ENCODE results near the gene LINGO3.

LINGO3 gene

DNA sequence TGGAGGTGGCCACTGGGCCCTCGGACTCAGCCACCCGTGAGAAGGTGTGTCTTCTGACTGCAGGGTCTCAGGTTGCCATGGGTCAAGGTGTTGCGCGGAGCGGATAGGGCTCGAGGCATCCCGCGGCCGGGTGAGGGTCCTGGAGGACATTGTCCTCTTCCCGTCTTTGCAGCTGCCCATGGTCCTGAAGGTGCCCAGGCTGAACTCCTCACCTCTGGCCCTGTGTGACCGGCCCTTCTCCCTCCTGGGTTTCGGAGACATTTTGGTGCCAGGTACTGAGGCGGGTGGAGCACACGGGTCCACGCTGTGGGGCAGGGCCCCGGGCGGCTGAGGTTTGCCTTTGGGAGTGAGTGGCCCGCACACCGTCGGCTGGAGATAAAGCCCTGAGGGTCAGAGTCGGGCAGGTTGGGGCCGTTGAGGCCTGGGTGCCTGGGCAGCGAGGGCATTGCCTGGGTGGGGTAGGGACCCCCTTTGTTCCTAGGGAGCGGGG, 36.5 kb upstream of the LINGO3 start:
- DNase-seq (ENCODE audit: low spot score in 2 of 2): no peak
- H3K36me3 ChIP-seq (replicated peaks): peaks cover 17% of the 10 kb centered on the region
- no peak overlapping the region for H3K4me3 ChIP-seq
- no peaks in the 10 kb centered on the region for H3K9me3 ChIP-seq
- H3K4me1 ChIP-seq: no peaks in the 10 kb centered on the region
- in situ Hi-C loops (cut with MboI; ENCODE audit: low sequenced_read_pairs): no loop called here
- no peaks in the 10 kb centered on the region for H3K27me3 ChIP-seq (ENCODE audit: low read depth)

DNA sequence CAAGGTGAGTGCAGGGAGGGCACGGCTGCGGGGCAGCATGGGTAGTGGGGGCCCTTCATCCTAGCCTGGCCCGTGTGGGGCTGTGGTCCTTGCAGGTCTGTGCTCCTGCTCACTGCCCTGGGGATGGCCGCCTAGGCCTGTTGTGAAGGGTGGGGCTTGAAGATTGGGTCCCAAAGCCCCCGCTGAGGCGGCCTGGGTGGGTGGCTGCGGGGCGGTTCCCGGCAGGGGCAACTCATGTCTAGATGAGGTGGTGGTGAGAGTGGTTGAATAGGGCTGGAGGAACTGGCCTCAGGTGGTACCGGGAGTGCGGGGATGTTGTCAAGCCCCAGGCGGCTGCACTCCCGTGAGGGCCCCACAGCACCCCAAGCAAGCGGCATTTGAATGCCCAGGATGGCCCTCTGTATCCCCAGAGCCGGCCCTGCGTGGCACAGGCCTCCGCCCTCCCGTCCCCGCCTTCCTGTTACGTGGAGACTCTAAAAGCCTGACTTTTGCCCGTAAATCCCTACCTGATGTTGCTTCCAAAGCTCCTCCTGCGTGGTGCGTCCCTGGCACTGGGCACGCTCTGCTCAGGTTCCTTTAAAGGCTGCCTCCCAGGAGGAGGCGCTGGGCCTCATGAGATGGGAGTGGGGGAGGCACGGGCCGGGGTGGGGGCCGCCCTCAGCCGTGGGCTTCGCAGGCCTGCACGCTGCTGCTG, 35.5 kb upstream of the LINGO3 start:
- H3K4me3 ChIP-seq: no peak overlapping the region
- H3K4me1 ChIP-seq: no peaks in the 10 kb centered on the region
- in situ Hi-C loops (cut with MboI; ENCODE audit: low sequenced_read_pairs): no loop called here
- H3K9me3 ChIP-seq: no peaks in the 10 kb centered on the region
- H3K27me3 ChIP-seq (ENCODE audit: low read depth): no peaks in the 10 kb centered on the region
- peaks cover 17% of the 10 kb centered on the region for H3K36me3 ChIP-seq (replicated peaks)
- no peak for DNase-seq (ENCODE audit: low spot score in 2 of 2)

DNA sequence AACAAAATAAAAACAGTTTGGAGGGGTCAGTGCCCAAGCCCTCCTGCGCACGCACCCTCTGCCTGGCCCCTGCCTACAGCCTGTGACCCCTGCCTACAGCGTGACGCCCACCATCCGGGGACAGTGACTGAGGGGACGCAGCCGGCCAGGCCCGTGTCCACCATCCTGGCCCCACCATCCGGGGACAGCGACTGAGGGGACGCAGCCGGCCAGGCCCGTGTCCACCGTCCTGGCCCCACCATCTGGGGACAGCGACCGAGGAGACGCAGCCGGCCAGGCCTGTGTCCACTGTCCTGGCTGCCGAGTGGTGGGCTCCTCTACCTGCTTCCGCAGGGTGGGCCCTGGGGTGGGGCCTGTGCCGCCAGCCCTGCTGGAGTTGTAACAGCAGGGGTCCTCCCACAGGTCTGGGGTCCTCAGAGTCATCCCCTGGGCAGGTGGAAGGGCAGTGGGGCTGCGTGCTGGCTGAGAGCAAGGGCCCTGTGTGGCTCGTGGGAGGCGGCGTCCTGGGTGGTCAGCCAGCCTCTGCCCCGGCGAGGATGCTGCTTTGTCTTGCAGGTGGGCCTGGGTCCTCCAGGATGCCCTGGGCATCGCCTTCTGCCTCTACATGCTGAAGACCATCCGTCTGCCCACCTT, 34.8 kb upstream of the LINGO3 start:
- DNase-seq (ENCODE audit: low spot score in 2 of 2): no peak
- peaks cover 17% of the 10 kb centered on the region for H3K36me3 ChIP-seq (replicated peaks)
- H3K4me3 ChIP-seq: no peak overlapping the region
- H3K27me3 ChIP-seq (ENCODE audit: low read depth): no peaks in the 10 kb centered on the region
- no peaks in the 10 kb centered on the region for H3K4me1 ChIP-seq
- in situ Hi-C loops (cut with MboI; ENCODE audit: low sequenced_read_pairs): no loop called here
- no peaks in the 10 kb centered on the region for H3K9me3 ChIP-seq

DNA sequence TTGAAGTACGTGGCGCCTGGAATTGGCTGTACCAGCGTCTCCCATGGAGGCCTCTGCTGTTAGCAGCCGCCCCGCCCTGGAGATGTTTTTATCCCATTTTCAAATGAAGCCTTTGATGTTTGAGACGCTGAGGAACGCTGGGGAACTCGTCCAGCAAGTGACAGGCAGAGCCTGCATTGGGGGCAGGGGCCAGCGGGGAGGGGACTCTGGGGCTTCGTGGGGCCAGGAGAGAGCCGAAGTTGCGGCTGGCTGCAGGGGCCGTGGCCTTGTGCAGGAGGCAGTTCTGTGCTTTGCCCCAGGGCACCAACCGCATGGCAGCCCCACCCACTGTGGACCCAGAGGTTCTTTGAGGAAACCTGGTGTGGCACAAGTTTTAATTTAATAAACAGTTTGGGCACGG, 34.0 kb upstream of the LINGO3 start:
- DNase-seq (ENCODE audit: low spot score in 2 of 2): no peak
- no peaks in the 10 kb centered on the region for H3K4me1 ChIP-seq
- H3K27me3 ChIP-seq (ENCODE audit: low read depth): no peaks in the 10 kb centered on the region
- no peak overlapping the region for H3K4me3 ChIP-seq
- H3K9me3 ChIP-seq: no peaks in the 10 kb centered on the region
- peaks cover 17% of the 10 kb centered on the region for H3K36me3 ChIP-seq (replicated peaks)
- in situ Hi-C loops (cut with MboI; ENCODE audit: low sequenced_read_pairs): no loop called here

DNA sequence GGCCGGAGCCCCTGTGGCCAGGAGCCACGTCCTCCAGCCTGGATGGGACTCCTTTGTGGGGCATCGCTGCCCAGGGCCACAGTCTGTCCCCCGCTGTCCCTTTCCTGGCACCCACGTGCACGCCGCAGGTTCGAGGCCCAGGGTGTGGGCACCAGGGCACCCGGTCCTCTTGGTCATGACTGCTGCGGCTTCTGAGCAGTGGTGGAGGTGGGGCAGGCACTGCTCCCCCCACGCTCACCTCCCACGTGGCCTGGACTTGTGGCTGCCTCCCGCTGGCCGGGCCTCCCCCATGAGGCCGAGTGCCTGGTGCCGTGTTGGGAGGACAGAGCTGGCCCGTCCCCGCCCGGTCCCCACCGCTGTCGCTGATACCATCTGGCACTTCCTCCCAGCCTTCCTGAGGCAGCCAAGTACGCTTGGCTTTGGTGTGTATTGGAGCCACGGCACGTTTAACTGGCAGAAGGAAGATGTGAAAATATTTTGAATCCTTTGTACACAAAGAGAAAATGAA, 33.3 kb upstream of the LINGO3 start:
- DNase-seq (ENCODE audit: low spot score in 2 of 2): no peak
- Histone ChIP-seq H3K4me3 (no peak overlapping the region), H3K4me1 (no peaks in the 10 kb centered on the region), H3K27me3 (ENCODE audit: low read depth) (no peaks in the 10 kb centered on the region), H3K36me3 (replicated peaks) (peaks cover 16% of the 10 kb centered on the region), H3K9me3 (no peaks in the 10 kb centered on the region)
- in situ Hi-C loops (cut with MboI; ENCODE audit: low sequenced_read_pairs): no loop called here

DNA sequence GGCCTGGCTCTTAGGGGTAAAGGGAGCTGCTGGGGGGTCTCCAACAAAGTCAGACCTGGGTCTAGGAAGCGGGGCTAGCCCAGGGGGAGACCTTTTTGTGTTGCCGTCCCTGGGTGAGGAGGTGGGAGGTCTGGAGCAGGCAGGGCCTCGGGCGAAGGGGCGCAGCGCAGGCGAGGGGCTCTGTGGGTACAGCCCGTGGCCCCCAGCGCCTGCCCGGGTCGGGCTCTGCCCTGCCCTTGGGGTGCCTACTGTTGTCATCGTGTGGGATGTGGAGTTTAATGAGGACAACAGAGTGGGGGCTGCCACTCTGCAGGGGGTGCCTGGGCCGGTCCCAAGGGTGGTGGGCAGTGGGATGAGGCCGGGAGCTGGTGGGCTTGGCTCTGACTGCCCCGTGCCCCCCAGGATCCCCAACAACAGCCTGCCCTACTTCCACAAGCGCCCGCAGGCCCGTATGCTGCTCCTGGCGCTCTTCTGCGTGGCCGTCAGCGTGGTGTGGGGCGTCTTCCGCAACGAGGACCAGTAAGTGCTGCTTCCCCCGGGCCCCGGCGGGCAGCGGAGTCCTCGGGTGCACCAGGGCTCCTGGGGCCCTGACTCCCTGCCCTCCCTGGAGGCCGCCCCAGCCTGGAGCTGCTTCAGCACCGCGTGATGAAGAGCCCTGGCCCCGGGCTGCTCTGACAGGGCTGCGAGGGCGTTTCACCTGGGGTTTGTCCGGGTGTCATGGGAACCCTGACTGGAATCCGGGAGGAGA, 32.7 kb upstream of the LINGO3 start:
- Histone ChIP-seq H3K27me3 (ENCODE audit: low read depth) (no peaks in the 10 kb centered on the region), H3K4me1 (no peaks in the 10 kb centered on the region), H3K9me3 (no peaks in the 10 kb centered on the region), H3K4me3 (no peak overlapping the region), H3K36me3 (replicated peaks) (peaks cover 14% of the 10 kb centered on the region)
- DNase-seq (ENCODE audit: low spot score in 2 of 2): no peak
- in situ Hi-C loops (cut with MboI; ENCODE audit: low sequenced_read_pairs): no loop called here

DNA sequence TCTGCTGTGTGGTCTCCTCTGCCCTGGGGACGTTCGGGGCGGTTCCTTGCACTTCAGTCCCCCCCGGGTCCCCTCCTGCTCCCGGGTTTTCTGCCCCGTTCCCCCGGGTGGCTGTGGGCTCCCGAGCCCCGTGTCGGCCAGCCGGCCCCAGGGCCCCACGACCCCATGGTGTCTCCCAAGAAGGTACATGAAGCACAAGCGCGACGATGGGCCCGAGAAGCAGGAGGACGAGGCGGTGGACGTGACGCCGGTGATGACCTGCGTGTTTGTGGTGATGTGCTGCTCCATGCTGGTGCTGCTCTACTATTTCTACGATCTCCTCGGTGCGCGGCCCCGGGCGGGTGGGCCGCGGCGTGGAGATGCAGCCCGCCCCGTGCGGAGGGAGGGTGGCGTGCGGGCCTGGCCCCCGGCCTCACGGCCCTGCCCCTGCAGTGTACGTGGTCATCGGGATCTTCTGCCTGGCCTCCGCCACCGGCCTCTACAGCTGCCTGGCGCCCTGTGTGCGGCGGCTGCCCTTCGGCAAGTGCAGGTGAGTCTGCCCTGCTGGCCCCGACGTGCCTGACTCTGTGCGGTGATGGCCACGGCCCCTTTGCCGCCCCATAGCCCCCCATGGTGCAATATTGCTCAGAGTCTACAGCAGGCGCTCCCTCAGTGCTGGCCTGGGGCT, 31.8 kb upstream of the LINGO3 start:
- no peaks in the 10 kb centered on the region for H3K4me1 ChIP-seq
- no peaks in the 10 kb centered on the region for H3K27me3 ChIP-seq (ENCODE audit: low read depth)
- H3K9me3 ChIP-seq: no peaks in the 10 kb centered on the region
- peaks cover 14% of the 10 kb centered on the region for H3K36me3 ChIP-seq (replicated peaks)
- no peak overlapping the region for H3K4me3 ChIP-seq
- no peak for DNase-seq (ENCODE audit: low spot score in 2 of 2)
- in situ Hi-C loops (cut with MboI; ENCODE audit: low sequenced_read_pairs): no loop called here

DNA sequence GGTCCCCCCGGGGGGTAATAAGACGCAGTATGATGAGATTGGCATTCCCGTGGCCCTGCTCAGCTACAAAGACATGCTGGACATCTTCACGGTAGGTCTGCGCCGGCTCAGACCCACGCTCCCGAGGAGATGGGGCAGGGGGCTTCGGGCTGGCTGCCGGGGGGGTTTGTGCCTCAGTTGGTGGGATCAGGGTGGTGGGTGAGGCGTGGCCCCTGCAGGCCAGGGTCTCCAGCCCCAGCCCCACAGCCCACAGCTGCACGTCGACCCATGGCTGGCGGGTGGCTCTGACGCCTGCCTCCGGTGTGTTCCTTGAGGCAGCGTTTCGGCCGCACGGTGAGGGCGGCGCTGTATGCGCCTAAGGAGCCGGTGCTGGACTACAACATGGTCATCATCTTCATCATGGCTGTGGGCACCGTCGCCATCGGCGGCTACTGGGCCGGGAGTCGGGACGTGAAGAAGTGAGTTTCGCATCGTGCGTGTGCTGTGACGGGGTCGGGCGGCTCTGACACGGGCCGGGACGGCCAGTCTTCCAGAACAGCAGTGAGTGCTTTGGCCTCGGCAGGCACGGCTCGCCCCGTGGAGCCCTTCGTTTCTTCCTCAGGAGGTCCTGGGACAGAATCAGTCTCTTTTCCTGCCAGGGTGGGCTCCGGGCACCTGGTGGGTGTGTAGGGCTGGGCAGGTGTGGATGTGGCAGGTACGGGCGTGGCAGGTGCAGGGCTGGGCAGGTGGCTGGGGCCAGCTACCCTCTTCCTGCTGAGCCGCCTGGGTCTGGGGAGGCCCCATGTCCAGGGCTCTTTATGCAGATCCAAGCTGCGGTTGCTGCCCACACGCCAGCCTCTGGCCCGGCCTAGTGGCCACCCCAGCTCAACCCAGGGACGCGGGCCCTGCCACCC, 31.0 kb upstream of the LINGO3 start:
- DNase-seq (ENCODE audit: low spot score in 2 of 2): no peak
- peaks cover 12% of the 10 kb centered on the region for H3K36me3 ChIP-seq (replicated peaks)
- H3K27me3 ChIP-seq (ENCODE audit: low read depth): no peaks in the 10 kb centered on the region
- H3K9me3 ChIP-seq: no peaks in the 10 kb centered on the region
- in situ Hi-C loops (cut with MboI; ENCODE audit: low sequenced_read_pairs): no loop called here
- no peaks in the 10 kb centered on the region for H3K4me1 ChIP-seq
- H3K4me3 ChIP-seq: no peak overlapping the region

DNA sequence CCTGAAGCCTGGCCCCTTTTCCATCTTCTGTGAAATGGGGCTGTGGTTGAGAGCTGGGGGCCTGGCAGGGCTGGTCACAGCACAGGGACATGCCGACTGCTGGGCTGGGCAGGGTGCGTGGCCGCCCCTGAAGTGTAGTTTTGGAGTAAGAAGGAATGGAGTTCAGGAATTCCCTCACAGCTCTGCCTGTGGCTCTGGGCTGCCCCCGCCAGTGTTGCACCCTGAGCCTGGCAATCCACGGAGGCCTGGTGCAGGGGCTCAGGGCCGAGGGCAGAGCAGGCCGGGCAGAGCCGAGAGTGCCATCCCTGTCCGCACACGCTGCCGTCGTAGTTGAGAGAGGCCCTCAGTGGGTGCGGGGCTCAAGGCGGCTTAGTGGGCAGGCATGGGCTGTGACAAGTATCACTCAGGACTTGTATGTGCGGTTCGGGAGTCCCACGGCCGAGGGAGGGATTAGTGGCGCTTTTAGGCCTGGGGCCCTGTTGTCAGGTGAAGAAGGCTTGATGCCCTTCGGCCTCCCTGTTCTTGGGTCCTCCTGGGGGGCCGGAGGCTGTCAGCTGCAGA, 30.2 kb upstream of the LINGO3 start:
- Histone ChIP-seq H3K4me1 (no peaks in the 10 kb centered on the region), H3K9me3 (no peaks in the 10 kb centered on the region), H3K4me3 (no peak overlapping the region), H3K27me3 (ENCODE audit: low read depth) (no peaks in the 10 kb centered on the region), H3K36me3 (replicated peaks) (peaks cover 12% of the 10 kb centered on the region)
- DNase-seq (ENCODE audit: low spot score in 2 of 2): no peak
- in situ Hi-C loops (cut with MboI; ENCODE audit: low sequenced_read_pairs): no loop called here

DNA sequence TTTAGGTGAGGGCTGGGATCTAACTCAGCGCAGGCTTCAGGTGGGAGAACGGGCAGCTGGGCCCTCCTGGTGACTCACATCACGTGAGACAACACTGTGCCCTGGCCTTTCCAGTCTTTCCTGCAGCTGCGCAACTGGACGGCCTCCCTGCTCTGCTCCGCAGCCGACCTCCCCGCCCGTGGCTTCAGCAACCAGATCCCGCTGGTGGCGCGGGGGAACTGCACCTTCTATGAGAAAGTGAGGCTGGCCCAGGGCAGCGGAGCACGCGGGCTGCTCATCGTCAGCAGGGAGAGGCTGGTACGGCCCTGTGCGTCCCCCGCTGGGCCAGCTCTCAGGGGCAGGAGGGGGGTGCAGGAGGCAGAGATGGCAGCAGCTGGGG, 29.4 kb upstream of the LINGO3 start:
- H3K4me3 ChIP-seq: no peak overlapping the region
- in situ Hi-C loops (cut with MboI; ENCODE audit: low sequenced_read_pairs): no loop called here
- peak in 1 of 2 experiments; percentile 55 for DNase-seq (ENCODE audit: low spot score in 2 of 2)
- peaks cover 12% of the 10 kb centered on the region for H3K36me3 ChIP-seq (replicated peaks)
- H3K4me1 ChIP-seq: no peaks in the 10 kb centered on the region
- no peaks in the 10 kb centered on the region for H3K9me3 ChIP-seq
- no peaks in the 10 kb centered on the region for H3K27me3 ChIP-seq (ENCODE audit: low read depth)

DNA sequence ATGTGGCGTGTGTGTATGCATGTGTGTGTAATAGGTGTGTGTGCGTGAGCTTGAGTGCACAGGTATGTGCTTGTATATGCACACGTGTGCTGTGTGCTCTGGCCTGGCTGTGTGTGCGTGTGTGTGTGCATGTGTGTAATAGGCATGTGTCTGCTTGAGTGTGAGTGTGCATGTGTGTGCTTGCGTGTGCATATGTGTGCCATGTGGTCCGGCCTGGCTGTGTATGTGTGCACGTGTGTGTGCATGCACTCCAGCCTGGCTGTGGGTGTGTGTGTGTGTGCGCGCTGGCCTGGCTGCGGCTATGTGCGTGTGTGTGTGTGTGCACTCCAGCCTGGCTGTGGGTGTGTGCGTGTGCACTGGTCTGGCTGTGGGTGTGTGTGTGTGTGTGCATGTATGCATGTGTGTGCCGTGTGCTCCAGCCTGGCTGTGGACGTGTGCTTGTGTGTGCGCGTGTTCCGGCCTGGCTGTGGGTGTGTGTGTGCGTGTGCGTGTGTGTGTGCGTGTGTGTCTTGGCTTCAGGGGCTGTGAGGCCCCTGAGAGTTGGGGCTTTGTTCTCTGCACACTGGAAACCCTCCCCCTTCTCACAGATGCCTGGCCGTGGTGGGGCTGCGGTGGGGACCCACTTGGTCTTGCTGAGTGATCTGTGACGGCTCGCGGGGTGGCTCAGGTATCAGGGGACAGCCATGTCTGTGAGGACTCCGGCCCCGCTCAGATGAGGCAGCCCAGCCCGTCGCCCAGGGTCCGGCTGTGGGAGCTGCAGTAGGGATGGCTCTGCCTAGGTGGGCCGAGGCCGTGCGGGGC, 28.8 kb upstream of the LINGO3 start:
- in situ Hi-C loops (cut with MboI; ENCODE audit: low sequenced_read_pairs): no loop called here
- H3K4me1 ChIP-seq: no peaks in the 10 kb centered on the region

DNA sequence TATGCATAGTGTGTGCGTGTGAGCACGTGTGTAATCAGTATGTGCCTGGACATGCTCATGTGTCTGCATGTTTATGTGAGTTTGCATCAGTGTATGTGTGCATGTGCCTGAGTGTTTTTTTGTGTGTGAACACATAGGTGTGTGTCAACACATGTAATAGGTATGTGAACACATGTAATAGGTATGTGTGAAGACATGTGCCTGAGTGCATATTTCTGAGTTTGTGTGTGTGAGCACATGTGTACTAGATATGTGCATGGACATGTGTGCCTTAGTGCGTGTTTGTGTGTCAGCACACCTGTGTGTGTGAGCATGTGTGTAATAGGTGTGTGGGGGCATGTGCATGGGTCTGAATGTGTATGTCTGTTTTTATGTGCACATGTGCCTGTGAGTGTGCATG, 27.9 kb upstream of the LINGO3 start:
- H3K9me3 ChIP-seq: no peaks in the 10 kb centered on the region
- in situ Hi-C loops (cut with MboI; ENCODE audit: low sequenced_read_pairs): no loop called here
- no peak overlapping the region for H3K4me3 ChIP-seq
- H3K4me1 ChIP-seq: peaks cover 3% of the 10 kb centered on the region; the same call in 1 of the 2 replicates
- peaks cover 5% of the 10 kb centered on the region for H3K36me3 ChIP-seq (replicated peaks)
- H3K27me3 ChIP-seq (ENCODE audit: low read depth): no peaks in the 10 kb centered on the region
- no peak for DNase-seq (ENCODE audit: low spot score in 2 of 2)

More for the DNA sequence above, 28.8 kb upstream of the LINGO3 start:
- Histone ChIP-seq H3K27me3 (ENCODE audit: low read depth) (no peaks in the 10 kb centered on the region), H3K4me3 (no peak overlapping the region), H3K9me3 (no peaks in the 10 kb centered on the region), H3K36me3 (replicated peaks) (peaks cover 12% of the 10 kb centered on the region)
- DNase-seq (ENCODE audit: low spot score in 2 of 2): no peak
